Spleen (tissue), 11 donors: Measurements from ENCODE around the gene CMIP. TPM values are rescaled to one million over a fixed set of nuclear protein-coding genes. Genes with fewer than 3 reads are reported as not detected.

ENCODE experiments used
- DNase-seq: peaks from one replicate; pipeline ENCODE4 v3.0.0-alpha.2; 2020
- H3K27ac ChIP-seq, 8 donors: fragments of 200-600 bp; sonication (generic) in 7 of 8; 1 replicate in 4 of 8; 2 replicates in 4 of 8; pipeline versions ENCODE4 v1.5.0 to v1.8.0; 2016 to 2021; ENCODE audit warnings: inconsistent platforms in 4 of 8, mild to moderate bottlenecking in 4 of 8, moderate library complexity in 1 of 8
- H3K27me3 ChIP-seq, 7 donors: fragments of 200-600 bp; sonication (generic) in 6 of 7; replicated peaks in 1 of 7; 1 replicate in 4 of 7; 2 replicates in 3 of 7; pipeline versions ENCODE4 v1.5.0 to v1.8.0; 2016 to 2021; ENCODE audit warnings: inconsistent platforms in 3 of 7, mild to moderate bottlenecking in 1 of 7
- H3K36me3 ChIP-seq, 6 donors: fragments of 200-600 bp; sonication (generic) in 5 of 6; 1 replicate in 4 of 6; 2 replicates in 2 of 6; pipeline versions ENCODE4 v1.5.0 to v1.8.0; 2016 to 2021; ENCODE audit warnings: inconsistent platforms in 2 of 6
- H3K4me1 ChIP-seq, 6 donors: fragments of 200-600 bp; sonication (generic) in 5 of 6; 1 replicate in 3 of 6; 2 replicates in 3 of 6; pipeline versions ENCODE4 v1.5.0 to v1.8.0; 2016 to 2021; ENCODE audit warnings: inconsistent platforms in 3 of 6
- H3K4me3 ChIP-seq, 8 donors: fragments of 200-600 bp; sonication (generic) in 7 of 8; 1 replicate in 4 of 8; 2 replicates in 4 of 8; pipeline versions ENCODE4 v1.5.0 to v1.8.0; 2016 to 2021; ENCODE audit warnings: inconsistent platforms in 4 of 8, mild to moderate bottlenecking in 4 of 8, moderate library complexity in 2 of 8
- H3K9me3 ChIP-seq, 8 donors: fragments of 200-600 bp; sonication (generic) in 7 of 8; 1 replicate in 4 of 8; 2 replicates in 4 of 8; pipeline versions ENCODE4 v1.5.0 to v1.8.0; 2016 to 2021; ENCODE audit warnings: inconsistent platforms in 4 of 8
- CTCF ChIP-seq, 11 experiments: fragments of 200-600 bp in 7 of 11; fragments of 450-650 bp in 4 of 11; sonication (generic) in 4 of 11; IDR thresholded peaks in 8 of 11; conservative IDR thresholded peaks in 3 of 11; 1 replicate in 7 of 11; 2 replicates in 4 of 11; pipeline versions ENCODE4 v1.4.0 to v1.8.0; 2016 to 2021; ENCODE audit warnings: antibody characterized with exemption in 11 of 11, inconsistent platforms in 4 of 11, mild to moderate bottlenecking in 1 of 11
- POLR2A ChIP-seq, 3 donors: fragments of 450-650 bp; IDR thresholded peaks; one replicate each; pipeline ENCODE4 v1.5.1; 2017; ENCODE audit warnings: antibody characterized with exemption in 3 of 3, mild to moderate bottlenecking in 1 of 3
- POLR2AphosphoS5 ChIP-seq, 3 donors: sonication (generic); formaldehyde crosslinking; IDR thresholded peaks; one replicate each; pipeline ENCODE4 v1.5.1; 2017; ENCODE audit warnings: antibody characterized with exemption in 3 of 3
- WGBS, 5 donors: extraction: QIAGEN DNeasy Blood & Tissue Kit in 3 of 5; methylation state at CpG; one replicate each; pipeline versions ENCODE4 v1.1.5 to v1.1.7; 2013 to 2018; 5-methylcytosine and 5-hydroxymethylcytosine counted together
- intact Hi-C: fragments of 100-400 bp; cut with DNase I; formaldehyde crosslinking; loops from one replicate; pipeline ENCODE4 v1.15.0; 2023; ENCODE audit warnings: low total_unique reads
- polyA plus RNA-seq, 3 donors: library from polyadenylated mRNA; stranded (reverse); fragments of 200-250 nt; gene quantifications; one replicate each; pipeline ENCODE4 v1.2.1, GENCODE V29; 2013
- total RNA-seq, 7 donors: library from RNA; depleted of rRNA in 3 of 7; stranded (reverse); fragments of >200 nt in 3 of 7; fragmentation: NEBNext Ultra II Directional in 4 of 7; extraction: Animal tissue kit (Norgen Biotek cat#: 25700) in 4 of 7; gene quantifications; one replicate each; pipeline versions ENCODE4 v1.1.0 to v1.2.1, GENCODE V29; 2016 to 2021
- donor health status: healthy with polysubstance abuse.
- donor health status: DM: no; HTN: no; CAD: no; lungs with moderate emphysema.
- donor health status: DM: no; HTN: no; CAD: no.
- donor health status: Bipolar disorder and iron deficiency.
- donor health status: healthy.
- donor health status: DM: no; HTN: no; CAD: no.
- donor health status: DM: yes; HTN: yes; CAD: no.

CMIP gene
- total and polyA plus RNA-seq, 10 donors = 6.0 to 107 (median 63.6) TPM

GRCh38 chr16:81431554-81432353, 12.9 kb upstream of the CMIP start:
- Histone ChIP-seq H3K27me3 (no peaks in the 10 kb centered on the region), H3K4me3 (no peak overlapping the region), H3K9me3 (no peaks in the 10 kb centered on the region), H3K36me3 (no peaks in the 10 kb centered on the region), H3K27ac (peak overlapping the region in 4 of 8 donors; percentile 3 to 55 (median 28)), H3K4me1 (peaks cover 0 to 23% (median 10%) of the 10 kb centered on the region in 6 donors)
- no peak for DNase-seq
- WGBS, 5 donors = 77 to 89% (median 83%) methylated on average over 22 to 23 of the region's 23 CpGs
- intact Hi-C loops = no loop called here
- peak in 1 of 3 donors; percentile 43 for TF ChIP-seq POLR2AphosphoS5 (IDR thresholded peaks at IDR 0.05)
- no peak for TF ChIP-seq CTCF (IDR thresholded peaks at IDR 0.05 in 8 of 11, conservative IDR thresholded peaks at IDR 0.05 in 3 of 11)
- no peak for TF ChIP-seq POLR2A (IDR thresholded peaks at IDR 0.05)

GRCh38 chr16:81432937-81433557, 11.6 kb upstream of the CMIP start:
- Histone ChIP-seq H3K4me1 (peaks cover 0 to 28% (median 10%) of the 10 kb centered on the region in 6 donors), H3K4me3 (no peak overlapping the region), H3K9me3 (no peaks in the 10 kb centered on the region), H3K27me3 (peaks cover 0 to 4% (median 0%) of the 10 kb centered on the region in 7 donors), H3K36me3 (no peaks in the 10 kb centered on the region), H3K27ac (peak overlapping the region in 1 of 8 donors; percentile 3)
- DNase-seq = no peak
- intact Hi-C loops = no loop called here
- WGBS, 5 donors = 41 to 59% (median 54%) methylated on average over 14 of the region's 14 CpGs
- TF ChIP-seq CTCF (IDR thresholded peaks at IDR 0.05 in 8 of 11, conservative IDR thresholded peaks at IDR 0.05 in 3 of 11) (no peak), POLR2A (IDR thresholded peaks at IDR 0.05) (no peak), POLR2AphosphoS5 (IDR thresholded peaks at IDR 0.05) (peak in 1 of 3 donors; percentile 37)

GRCh38 chr16:81435103-81435502, 9.5 kb upstream of the CMIP start:
- intact Hi-C loops = no loop called here
- no peaks in the 10 kb centered on the region for H3K9me3 ChIP-seq
- peaks cover 0 to 27% (median 6%) of the 10 kb centered on the region in 6 donors for H3K4me1 ChIP-seq
- no peak overlapping the region for H3K4me3 ChIP-seq
- DNase-seq = no peak
- H3K27me3 ChIP-seq = peaks cover 0 to 4% (median 0%) of the 10 kb centered on the region in 7 donors
- WGBS, 5 donors = 84 to 93% (median 90%) methylated on average over 3 of the region's 3 CpGs
- H3K36me3 ChIP-seq = no peaks in the 10 kb centered on the region
- H3K27ac ChIP-seq = no peak overlapping the region
- TF ChIP-seq POLR2A (IDR thresholded peaks at IDR 0.05) (no peak), POLR2AphosphoS5 (IDR thresholded peaks at IDR 0.05) (no peak), CTCF (IDR thresholded peaks at IDR 0.05 in 8 of 11, conservative IDR thresholded peaks at IDR 0.05 in 3 of 11) (no peak)

- no peaks in the 10 kb centered on the region for H3K36me3 ChIP-seq
- WGBS, 5 donors = 91 to 98% (median 93%) methylated on average over 2 of the region's 2 CpGs
Observed at GRCh38 chr16:81435567-81435966, 9.0 kb upstream of the CMIP start.

More at GRCh38 chr16:81435567-81435966, 9.0 kb upstream of the CMIP start:
- TF ChIP-seq POLR2A (IDR thresholded peaks at IDR 0.05) (no peak), CTCF (IDR thresholded peaks at IDR 0.05 in 8 of 11, conservative IDR thresholded peaks at IDR 0.05 in 3 of 11) (no peak), POLR2AphosphoS5 (IDR thresholded peaks at IDR 0.05) (no peak)
- no peak overlapping the region for H3K27ac ChIP-seq
- H3K9me3 ChIP-seq = no peaks in the 10 kb centered on the region
- no peak overlapping the region for H3K4me3 ChIP-seq
- intact Hi-C loops = no loop called here
- H3K27me3 ChIP-seq = peaks cover 0 to 4% (median 0%) of the 10 kb centered on the region in 7 donors
- peaks cover 0 to 27% (median 6%) of the 10 kb centered on the region in 6 donors for H3K4me1 ChIP-seq
- DNase-seq = no peak
